HG02623 (cell line): ENCODE data around the gene CEMP1.
"Not testable (repeated sequence)": the region's sequence is repeated elsewhere in the genome, so short reads cannot be mapped to it uniquely, and the experiment has no call there.

ENCODE experiments used
- ATAC-seq: cut with Tn5 transposase; IDR thresholded peaks from one replicate; pipeline ENCODE4 v1.9.1; 2021; ENCODE audit warnings: moderate library complexity; ENCODE audit not compliant: unreplicated experiment

CEMP1 gene

DNA sequence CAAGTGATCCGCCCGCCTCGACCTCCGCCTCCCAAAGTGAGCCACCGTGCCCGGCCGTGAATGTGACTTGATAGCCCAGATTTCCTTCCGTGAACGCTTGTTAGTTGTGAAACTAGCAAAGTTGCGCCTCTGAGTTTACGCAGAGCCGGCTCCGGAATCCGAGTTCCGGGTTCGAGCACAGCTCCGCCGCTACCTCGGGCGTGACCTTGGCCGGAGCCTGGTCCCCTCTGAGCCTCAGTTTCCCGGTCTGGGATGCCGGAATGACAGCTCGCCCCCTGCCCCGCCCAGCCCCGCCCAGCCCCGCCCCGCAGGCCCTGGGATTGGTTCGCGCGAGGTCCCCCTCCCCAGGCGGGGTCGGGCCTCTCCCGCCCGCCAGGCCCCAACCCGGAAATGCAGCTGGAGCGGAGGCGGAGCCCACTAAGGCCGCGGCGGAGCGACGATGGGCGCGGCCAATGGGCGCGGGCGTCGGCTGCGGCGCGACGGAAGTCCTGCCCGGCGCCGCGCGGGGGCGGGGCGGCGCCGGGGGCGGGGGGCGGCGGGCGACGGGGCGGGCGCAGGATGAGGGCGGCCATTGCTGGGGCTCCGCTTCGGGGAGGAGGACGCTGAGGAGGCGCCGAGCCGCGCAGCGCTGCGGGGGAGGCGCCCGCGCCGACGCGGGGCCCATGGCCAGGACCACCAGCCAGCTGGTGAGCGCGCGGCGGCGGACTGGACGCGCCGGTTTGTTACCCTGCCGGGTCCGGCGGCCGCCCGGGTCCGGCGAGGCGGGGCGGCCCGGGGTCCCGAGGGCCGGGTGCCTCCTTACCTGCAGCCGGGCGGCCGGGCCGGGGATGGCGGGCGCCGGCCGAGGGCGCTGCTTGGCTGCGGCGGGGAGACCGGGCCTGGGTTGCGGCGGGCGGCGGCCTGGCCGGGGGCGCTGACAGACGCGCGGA, 6.5 kb upstream of the CEMP1 start, which contains the start of gene PDPK1:
Gene PDPK1, plus strand, starts transcription at position 571 of the 929 bp plus-strand sequence. Its CDS starts 92 bp downstream, at position 663.
- peak; percentile 75 for ATAC-seq

DNA sequence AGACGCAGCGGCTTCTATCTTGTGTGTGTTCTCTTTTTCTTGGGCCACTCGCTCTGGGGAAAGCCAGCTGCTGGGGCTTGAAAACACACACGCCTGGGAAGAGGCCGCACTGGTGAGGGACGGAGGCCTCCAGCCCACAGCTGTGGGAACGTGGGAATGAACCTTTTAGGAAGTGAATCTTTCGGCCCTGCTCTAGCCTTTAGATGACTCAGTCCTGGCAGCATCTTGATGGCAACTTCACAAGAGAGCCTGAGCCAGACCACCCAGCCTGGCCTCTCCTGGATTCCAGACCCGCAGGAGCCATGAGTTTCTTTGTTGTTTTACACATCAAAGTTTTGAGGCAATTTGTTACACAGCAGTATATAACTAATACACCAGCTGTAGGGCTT, 4.4 kb upstream of the CEMP1 start:
- ATAC-seq: no peak

DNA sequence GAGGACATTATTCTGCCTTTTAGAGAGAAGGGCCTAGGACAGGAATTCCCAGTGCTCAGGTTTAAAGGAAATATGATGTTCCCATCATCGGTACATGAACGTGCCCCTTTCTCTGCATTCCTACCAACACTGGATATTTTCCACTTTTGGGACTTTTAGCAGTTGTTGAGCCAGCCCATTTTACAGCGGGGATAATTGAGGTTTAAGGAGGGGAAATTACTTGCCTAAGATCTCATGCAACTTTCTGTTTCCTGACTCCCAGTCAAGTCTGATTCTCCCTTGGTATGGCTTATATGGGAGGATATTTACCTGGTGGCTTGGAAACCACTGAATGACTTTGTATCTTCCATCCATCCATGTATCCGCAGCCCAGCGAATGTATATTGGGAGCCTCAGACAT, 3.1 kb upstream of the CEMP1 start:
- not testable (repeated sequence) for ATAC-seq

DNA sequence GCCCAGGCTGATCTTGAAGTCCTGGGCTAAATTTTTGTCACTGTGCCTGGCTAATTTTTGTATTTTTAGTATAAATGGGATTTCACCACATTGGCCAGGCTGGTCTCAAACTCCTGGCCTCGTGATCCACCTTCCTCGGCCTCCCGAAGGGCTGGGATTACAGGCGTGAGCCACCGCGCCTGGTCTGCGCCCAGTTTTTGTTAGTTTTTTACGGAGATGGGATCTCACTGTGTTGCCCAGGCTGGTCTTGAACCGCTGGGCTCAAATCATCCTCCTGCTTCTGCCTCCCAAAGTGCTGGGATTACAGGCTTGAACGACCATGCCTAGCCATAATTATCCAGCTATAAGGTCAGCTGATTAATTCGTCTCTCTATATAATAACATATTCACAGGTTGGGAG, 2.7 kb upstream of the CEMP1 start:
- ATAC-seq: no peak

DNA sequence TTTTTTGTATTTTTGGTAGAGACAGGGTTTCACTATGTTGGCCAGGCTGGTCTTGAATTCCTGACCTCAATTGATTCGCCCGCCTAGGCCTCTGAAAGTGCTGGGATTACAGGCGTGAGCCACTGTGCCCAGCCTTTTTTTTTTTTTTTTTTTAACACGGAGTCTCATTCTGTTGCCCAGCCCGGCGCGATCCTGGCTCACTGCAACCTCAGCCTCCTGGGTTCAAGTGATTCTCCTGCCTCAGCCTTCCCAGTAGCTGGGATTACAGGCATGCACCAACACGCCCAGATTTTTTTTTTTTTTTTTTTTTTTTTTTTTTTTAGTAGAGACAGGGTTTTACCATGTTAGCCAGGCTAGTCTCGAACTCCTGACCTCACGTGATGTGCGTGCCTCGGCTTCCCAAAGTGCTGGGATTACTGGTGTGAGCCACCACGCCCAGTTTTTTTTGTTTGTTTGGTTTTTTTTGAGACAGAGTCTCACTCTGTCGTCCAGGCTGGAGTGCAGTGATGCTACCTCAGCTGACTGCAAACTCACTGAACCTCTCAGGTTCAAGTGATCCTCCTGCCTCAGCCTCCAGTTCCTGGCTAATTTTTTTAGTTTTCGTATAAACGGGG, 2.0 kb upstream of the CEMP1 start:
- not testable (repeated sequence) for ATAC-seq

DNA sequence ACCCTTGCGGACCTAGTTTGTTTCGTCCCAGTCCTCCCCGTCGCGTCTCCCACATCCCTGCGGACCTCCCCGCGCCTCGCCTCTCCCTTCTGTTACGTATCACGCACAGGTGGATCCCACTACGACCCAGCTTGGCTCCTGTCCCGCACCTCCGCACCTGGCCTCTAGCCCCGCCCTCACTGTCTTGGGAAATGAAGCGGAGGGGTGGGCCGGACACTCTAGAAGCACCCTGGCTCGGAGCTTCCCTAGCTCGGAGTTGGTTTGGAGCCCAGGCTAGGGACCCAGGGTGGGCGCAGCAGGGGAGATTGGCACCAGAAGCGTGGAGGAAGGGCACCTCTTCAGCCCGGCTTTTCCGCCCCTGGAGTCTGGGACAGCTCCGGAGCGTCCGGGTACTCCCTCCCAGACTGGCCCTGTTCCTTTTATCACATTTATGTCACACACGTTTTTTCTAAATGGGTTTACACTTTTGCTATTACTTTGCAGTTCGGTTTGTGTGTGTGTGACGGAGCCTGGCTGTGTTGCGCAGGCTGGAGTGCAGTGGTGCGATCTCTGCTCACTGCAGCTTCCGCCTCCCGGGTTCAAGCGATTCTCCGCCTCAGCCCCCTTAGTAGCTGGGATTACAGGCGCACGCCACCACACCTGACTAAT, 1.4 kb upstream of the CEMP1 start:
- ATAC-seq: no peak

DNA sequence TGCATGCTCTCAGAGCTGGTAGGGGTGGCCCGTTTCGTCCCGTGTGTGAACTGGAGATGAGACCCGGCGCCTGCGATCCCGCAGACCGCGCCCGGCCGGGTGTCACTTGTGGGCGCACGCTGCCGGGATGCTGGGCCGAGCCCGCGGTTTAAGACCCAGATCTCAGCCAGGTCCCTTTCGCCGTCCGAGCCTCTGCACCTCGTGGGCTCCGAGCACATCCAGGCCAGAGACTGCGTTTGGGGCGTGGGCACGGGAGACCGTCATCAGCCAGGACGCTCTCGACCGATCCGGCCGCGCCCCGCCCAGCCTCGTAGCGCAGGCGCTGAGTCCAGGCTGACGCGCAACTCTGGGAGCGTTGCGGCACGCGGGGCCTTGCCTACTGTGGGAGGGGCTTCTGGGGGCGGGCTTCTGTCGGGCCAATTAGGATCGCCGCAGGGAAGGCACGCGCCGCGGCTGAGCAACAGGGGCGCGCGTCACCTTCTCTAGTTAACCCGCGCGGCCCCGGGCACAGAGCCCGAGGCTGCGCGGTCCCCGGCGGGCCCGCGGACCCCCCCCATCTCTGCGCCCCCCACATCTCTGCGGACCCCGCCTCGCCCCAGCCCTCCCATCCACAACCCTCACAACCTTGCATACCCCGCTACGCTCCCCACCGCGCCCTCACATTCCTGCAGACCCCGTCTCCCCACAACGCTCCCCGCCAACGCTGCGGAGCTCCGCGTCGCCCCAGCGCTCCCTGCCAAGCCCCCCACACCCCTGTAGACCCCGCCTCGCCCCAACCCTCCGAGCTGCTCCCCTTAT, 687 bp upstream of the CEMP1 start:
- peak; percentile 83 for ATAC-seq

DNA sequence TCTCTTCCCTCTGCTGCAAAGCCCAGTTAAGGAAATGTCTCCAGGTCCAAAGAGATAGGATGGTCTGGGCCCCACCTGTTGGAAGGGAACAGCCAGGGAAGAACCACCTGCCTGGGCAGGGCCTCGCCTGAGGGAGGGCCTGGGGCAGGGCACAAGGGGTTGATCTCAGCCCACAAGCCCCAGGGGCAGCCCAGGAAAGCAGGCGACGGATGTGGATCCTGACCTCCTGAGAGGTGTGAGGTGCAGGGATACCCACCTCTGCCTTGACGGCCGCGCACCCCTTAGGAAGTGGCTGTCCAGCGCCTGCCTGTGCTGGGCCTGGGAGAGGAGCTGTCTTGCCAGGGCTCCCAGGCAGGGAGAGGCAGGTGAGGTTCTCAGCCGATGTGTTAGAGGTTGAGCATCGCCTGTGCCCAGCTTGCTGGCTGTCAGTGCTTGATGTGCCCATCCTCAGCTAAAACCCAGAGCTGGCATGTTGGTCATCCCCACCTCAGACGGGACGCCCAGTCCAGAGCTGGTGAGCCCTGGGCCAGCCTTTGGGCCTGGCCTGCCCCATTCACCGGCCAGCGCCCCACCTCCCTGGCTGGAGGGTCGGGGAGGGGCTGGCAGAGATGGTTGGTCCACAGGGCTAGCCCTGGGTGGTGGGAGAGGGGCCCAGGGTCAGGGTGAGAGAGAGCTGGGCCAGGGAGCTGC, 434 bp downstream of the CEMP1 start:
- ATAC-seq: no peak

DNA sequence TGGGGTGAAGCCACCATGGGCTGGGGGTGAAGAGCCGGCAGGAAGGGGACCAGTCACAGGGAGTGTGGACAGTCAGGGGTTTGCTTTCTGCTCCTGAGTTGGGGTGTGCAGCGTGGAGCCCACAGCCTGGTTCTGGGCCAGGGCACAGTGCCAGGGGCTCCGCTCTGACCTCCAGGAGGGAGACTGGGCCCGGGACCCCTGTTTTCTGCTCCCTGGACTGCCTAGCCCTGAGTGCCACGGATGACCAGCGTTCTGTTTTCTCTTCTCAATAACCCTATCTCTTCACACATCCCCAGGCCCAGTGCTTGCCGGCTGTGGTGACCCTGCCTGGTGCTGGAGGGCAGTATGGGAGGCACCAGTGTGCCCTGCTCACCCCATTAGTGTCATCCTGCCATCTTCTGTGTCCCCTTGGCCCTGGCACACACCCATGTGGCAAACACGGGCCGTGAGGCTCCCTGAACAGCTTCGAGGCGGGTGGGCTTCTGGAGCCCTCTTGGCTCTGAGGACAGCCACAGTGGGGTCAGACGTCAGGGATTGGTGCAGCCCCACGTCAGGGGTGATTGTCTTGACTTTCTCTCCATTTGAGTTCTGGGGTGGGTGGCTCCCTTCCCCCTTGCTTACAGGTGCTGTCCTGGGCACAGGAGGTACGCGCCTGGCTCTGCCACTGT, 1.1 kb downstream of the CEMP1 start:
- ATAC-seq: no peak

DNA sequence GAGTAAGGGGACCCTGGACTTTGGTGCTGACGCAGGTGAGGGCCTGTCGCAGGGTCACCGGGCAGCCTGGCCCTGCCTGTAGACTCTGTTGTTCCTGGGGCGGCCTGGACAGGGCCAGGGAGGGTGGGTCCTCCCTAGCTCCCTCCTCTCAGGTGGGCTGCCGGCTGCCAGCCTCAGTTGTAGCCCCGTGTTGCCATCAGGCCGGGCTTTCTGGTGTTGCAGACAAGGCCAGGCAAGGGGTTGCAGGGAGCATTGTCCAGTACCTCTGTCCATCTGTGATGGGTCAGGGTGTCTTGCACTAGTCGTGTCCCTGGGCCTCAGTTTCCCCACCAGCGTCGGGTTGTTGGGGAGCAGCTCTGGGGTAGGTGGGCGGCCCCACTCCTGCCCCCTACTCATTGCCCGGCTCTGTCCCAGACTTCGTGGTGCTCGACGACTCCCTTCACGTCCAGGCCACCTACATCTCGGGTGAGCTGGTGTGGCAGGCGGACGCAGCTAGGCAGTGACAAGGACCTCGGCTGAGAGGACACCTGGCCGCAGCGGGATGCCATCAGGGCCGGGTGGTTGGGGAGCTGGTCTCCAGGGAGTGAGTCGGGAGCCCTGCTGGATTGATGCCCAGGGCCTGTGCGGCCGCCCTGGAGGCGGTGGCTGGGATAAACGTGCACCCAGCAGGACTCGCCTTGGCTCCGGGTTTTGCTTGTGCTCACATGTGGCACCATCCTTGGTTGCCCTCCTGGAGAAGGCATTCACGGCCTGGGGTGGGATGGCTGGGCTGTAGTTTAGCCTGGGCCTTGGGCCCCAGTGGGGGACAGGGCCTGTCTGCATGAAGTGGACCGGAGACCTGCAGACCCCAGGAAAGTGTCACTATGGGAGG, 1.9 kb downstream of the CEMP1 start:
- no peak for ATAC-seq

DNA sequence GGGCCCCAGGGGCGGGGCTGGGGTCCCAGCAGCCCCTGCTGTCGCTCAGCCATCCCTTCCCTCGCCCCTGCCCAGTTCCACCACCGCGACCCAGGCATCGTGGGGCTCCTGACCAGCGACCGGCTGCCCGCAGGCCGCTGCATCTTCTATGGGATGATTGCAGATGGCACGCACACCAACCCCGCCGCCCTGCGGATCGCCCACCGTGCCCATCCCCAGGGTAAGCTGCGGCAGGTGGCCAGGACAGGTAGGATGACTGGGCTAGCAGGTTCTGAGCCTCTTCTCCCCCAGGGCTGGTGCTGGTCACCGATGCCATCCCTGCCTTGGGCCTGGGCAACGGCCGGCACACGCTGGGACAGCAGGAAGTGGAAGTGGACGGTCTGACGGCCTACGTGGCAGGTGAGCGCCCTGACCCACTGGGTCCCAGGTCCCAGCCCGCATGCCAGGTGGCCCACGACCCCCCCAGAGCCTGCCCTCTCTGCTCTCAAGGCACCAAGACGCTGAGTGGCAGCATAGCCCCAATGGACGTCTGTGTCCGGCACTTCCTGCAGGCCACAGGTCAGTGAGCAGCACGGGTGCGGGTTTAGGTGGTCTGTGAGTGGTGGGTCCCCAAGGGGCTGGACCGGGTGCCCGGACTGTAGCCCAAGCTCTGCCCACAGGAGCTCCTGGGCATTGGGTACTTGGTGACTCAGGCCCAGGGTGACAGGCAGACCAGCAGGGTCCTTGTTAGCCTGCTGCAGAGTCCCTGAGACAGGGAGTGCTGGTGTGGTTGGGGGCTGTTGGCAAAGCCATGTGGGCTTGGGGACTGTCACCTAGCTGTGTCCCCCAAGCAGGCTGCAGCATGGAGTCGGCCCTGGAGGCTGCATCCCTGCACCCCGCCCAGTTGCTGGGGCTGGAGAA, 2.8 kb downstream of the CEMP1 start:
- no peak for ATAC-seq

DNA sequence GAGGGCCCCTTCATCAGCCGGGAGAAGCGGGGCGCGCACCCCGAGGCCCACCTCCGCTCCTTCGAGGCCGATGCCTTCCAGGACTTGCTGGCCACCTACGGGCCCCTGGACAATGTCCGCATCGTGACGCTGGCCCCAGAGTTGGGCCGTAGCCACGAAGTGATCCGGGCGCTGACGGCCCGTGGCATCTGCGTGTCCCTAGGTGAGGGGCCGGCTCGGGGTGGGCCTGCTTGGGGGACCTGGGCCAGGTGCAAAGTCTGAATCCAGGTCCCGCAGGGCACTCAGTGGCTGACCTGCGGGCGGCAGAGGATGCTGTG, 3.5 kb downstream of the CEMP1 start:
- no peak for ATAC-seq

DNA sequence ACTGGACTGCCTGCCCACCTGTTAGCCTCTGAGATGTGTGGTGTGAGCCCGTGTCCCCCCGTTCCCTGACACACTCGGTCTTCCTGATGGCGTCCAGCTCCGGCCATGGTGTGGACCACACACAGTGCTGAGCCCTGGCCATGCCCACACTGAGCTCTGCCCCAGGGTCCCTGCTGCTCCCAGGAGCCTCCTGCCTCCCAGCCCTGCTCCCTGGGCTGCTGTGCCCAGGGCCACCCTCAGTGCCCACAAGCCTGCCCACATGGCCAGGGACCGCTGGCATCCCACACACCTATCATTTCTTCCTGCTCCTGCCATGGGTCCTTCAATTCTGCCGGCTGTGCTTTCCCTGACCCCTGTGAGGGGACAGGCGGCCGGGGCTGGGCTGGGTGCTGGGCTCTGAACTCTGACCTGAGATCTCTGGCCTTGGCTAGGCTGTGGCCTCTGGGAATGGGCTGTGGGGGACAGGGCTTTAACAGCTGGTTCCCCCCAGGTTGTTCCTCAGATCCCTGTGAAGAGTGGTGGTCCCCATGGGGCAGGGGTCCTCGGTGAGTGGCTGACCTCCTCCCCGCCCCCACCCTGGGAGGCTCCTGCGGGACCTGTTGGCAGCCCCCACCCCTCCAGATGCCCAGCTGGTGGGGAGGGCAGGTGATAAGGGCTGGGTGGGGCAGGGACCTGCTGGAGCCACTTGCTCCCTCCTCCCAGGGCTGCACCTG, 4.0 kb downstream of the CEMP1 start:
- no peak for ATAC-seq

DNA sequence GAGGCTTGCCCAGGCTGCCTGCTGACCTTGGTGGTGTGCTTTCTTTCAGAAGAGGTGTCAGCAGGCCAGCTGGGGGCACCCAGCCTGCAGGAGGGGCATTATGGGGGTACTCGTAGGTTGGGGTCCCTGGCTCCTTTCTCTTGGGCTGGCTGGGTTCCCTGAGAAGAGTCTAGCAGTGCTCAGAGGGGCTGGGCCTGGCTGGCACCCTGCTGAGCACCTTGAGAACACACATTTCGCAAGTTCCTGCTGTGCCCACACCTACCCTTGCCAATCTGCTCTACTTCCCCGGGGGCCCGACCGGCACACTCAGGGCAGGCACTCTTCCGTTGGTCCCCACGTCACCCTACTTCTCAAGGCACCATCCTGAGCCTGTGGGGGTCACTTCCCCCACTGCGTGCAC, 5.1 kb downstream of the CEMP1 start:
- no peak for ATAC-seq

DNA sequence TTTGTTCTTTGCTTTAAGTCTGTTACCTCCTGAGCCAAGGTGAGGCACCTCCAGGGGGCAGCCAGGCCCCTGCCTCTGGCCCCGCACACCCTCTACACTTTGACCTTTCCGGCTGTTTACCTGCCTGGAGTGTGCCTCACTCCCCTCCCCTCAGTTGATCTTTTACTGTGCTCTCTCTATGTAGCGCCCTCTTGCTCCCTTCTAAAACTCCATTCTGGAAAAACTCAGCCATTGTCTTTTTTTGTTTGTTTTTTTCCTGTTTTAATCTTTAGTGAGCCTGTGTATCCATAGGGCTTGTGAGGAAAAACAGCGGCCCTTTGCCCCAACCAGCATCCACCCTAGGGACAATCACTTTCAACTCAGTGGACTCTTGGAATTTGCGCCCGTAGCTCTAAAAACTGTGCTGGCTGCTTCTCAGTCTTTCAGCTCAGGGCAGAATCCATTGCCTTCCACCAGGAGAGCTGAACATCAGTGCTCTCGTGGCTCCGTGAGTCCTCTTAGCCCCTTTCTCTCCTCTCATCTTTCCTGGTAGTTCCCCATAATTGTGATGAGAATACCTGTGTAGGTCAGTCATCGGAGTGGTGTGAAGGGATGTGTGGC, 6.8 kb downstream of the CEMP1 start:
- no peak for ATAC-seq

DNA sequence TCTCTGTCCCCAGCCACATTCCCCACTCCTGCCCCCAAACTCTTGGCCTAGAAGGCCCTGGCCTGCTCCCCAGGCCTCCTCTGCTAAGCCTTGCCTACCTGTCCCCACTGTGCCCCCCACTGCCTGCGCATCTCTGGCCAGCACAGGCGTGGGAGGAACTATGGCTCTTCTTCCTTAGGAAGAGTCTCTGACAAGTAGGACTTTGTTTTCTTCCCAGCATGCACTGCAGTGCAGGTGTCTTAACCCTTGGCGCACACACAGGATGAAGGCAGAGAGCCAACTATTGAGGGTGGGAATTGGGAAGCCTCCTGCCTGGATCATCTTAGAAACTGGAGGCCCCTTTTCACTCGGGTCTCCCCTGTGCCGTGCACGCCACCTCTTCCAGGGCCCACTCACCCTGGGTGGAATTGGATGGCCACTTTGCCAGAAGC, 7.4 kb downstream of the CEMP1 start:
- no peak for ATAC-seq
